Bronchial epithelial cell (primary cell): ENCODE data around the gene UBR1. TPM values are rescaled to one million over a fixed set of nuclear protein-coding genes. Genes with fewer than 3 reads are reported as not detected.

ENCODE experiments used
- DNase-seq: peaks from one replicate; pipeline ENCODE4 v3.0.0-alpha.2; 2010; ENCODE audit warnings: low read depth
- FAIRE-seq: peaks from 2 replicates; lab custom pipeline; 2011; peaks lifted over from hg19 to GRCh38; lab: Jason Lieb, UNC
- H3K27me3 ChIP-seq: 2 replicates; pipeline ENCODE4 v1.5.1; 2011; ENCODE audit warnings: low read length; ENCODE audit not compliant: control insufficient read depth, insufficient read depth
- H3K36me3 ChIP-seq: 2 replicates; pipeline ENCODE4 v1.5.1; 2011; ENCODE audit warnings: low read length; ENCODE audit not compliant: control insufficient read depth, insufficient read depth
- H3K4me3 ChIP-seq: 2 replicates; pipeline ENCODE4 v1.5.1; 2011; ENCODE audit warnings: mild to moderate bottlenecking, low read depth, low read length, control low read depth
- CTCF ChIP-seq: IDR thresholded peaks from 2 replicates; pipeline ENCODE4 v1.5.1; 2011; ENCODE audit warnings: mild to moderate bottlenecking, moderate library complexity, low read length, control low read depth, inconsistent platforms; ENCODE audit not compliant: insufficient read depth, severe bottlenecking
- total RNA-seq: library from RNA; depleted of rRNA; stranded (reverse); fragments of >200 nt; gene quantifications from 2 replicates; pipeline ENCODE4 v1.2.1, GENCODE V29; 2014

The UBR1 gene
- total RNA-seq, 1 donor from 2014 or later: 18.4 TPM

- TF ChIP-seq CTCF: no peak
- no peaks in the 10 kb centered on the region for H3K36me3 ChIP-seq
- H3K4me3 ChIP-seq: no peak overlapping the region
- DNase-seq (no peak), FAIRE-seq (no peak)
- no peaks in the 10 kb centered on the region for H3K27me3 ChIP-seq
Measured at GRCh38 chr15:43121863-43122262, 16.0 kb upstream of the UBR1 start.

GRCh38 chr15:43118829-43119228, 13.0 kb upstream of the UBR1 start:
- no peak for TF ChIP-seq CTCF
- Histone ChIP-seq H3K36me3 (no peaks in the 10 kb centered on the region), H3K27me3 (no peaks in the 10 kb centered on the region), H3K4me3 (no peak overlapping the region)
- no peak for FAIRE-seq
- no peak for DNase-seq

GRCh38 chr15:43118286-43118685, 12.4 kb upstream of the UBR1 start:
- TF ChIP-seq CTCF: no peak
- FAIRE-seq (no peak), DNase-seq (no peak)

GRCh38 chr15:43111354-43111753, 5.5 kb upstream of the UBR1 start:
- no peak for TF ChIP-seq CTCF
- FAIRE-seq: no peak
- H3K4me3 ChIP-seq: no peak overlapping the region
- H3K36me3 ChIP-seq: no peaks in the 10 kb centered on the region
- DNase-seq: no peak
- no peaks in the 10 kb centered on the region for H3K27me3 ChIP-seq

More at GRCh38 chr15:43118286-43118685, 12.4 kb upstream of the UBR1 start:
- H3K36me3 ChIP-seq: no peaks in the 10 kb centered on the region
- no peaks in the 10 kb centered on the region for H3K27me3 ChIP-seq
- no peak overlapping the region for H3K4me3 ChIP-seq

GRCh38 chr15:43107751-43108150, 1.9 kb upstream of the UBR1 start:
- DNase-seq (no peak), FAIRE-seq (no peak)
- TF ChIP-seq CTCF: no peak
- Histone ChIP-seq H3K36me3 (no peaks in the 10 kb centered on the region), H3K4me3 (no peak overlapping the region), H3K27me3 (no peaks in the 10 kb centered on the region)

- no peak for TF ChIP-seq CTCF
- FAIRE-seq (no peak), DNase-seq (no peak)
- Histone ChIP-seq H3K36me3 (no peaks in the 10 kb centered on the region), H3K4me3 (peak overlapping the region; percentile 83), H3K27me3 (no peaks in the 10 kb centered on the region)
Measured at GRCh38 chr15:43106486-43106829, 620 bp upstream of the UBR1 start.
